ENCODE results near the gene C2CD2L.
"Not testable (repeated sequence)": the region's sequence is repeated elsewhere in the genome, so short reads cannot be mapped to it uniquely, and the experiment has no call there.

C2CD2L gene

GRCh38 chr11:119113716-119114115, 6.6 kb downstream of the C2CD2L start:
- no peak for DNase-seq

- no peak for DNase-seq
These were observed 7.2 kb downstream of the C2CD2L start for GRCh38 chr11:119114351-119114750.

DNA sequence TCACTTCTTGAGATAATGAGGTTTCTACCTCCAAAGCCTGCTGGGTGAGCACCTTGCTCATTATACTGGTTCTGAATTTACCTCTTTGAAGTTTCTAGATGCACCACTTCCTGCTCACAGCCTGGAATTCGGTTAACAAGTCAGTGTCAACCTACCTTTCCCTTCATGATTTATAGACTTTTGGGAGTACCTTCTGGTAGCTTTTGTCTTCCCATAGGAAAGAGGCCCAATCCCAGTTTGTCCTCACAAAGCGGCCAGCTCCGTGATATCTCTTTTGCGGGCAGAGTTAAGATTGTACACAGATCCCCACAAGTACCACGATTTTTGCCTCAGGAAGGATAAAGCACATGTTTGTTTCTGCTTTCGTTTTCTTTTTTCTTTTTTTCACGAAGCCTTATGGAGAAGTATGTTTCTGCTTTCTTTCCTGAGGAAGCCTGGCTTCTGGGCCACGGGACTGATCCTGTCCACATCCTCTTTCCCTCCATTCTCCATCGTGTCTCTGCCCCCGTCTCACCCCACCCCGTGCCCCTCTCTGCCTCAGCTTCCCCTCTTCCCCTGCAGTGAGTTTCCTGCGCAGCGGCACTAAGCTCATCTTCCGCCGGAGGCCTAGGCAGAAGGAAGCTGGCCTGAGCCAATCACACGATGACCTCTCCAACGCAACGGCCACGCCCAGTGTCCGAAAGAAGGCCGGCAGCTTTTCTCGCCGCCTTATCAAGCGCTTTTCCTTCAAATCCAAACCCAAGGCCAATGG, 8.5 kb downstream of the C2CD2L start:
- DNase-seq = peak in 12 of 56 donors; percentile 6 to 46 (median 25)

GRCh38 chr11:119116235-119116594, 9.1 kb downstream of the C2CD2L start:
- DNase-seq = no peak

GRCh38 chr11:119116601-119117000, 9.5 kb downstream of the C2CD2L start:
- DNase-seq = no peak

DNA sequence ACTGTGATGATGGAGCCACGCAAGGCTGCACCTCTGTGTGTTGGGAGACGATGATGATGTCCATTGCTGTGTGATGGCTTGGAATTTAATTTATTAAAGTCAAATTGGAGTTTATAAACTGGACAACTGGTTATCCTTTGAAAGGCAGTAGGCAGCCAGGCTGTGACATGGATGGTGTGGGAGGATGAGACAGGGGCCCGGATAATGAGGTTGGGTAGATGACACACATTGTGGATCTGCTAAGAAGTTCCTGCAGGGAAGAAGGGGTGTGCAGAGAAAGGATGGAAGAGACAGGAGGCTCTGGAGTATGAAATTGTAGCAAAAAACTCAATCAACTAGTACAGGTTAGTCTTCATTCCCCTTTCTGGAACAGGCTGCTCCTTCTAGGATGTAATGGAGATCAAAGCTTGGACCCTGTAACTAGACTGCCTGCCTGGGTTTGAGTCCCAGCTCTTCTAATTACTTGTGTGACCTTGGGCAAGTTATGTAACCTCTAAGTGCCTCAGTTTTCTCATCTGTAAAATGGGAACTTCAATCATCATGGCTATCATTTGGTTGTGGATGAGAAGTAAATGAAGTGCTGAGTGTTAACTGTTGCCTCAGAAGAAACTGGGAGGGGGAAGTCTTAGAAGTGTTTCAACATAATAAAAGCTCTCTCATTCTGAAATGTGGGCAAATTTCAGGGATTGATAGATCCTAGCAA, 10.0 kb downstream of the C2CD2L start:
- DNase-seq = peak in 1 of 56 donors; percentile 11

- DNase-seq = no peak
These were observed 11.1 kb downstream of the C2CD2L start for GRCh38 chr11:119118227-119118626.

DNA sequence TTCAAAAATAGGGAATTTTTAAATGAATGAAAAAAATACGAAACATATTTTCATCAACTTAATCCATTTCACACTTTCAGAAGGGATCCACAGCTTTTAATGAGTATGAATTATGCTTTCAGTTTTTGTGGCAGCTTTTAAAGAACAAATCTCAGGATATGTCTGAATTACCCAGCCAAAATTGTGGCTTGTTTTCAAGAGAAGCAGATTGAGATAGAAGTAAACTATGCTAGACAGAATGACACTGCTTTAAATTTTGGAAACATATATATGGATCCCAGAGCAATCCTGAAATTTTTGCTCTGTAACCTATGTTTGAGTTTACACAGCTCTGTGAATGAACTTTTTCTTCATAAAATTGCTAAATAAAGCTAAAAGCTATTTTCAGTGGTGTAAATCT, 11.8 kb downstream of the C2CD2L start:
- no peak for DNase-seq

DNA sequence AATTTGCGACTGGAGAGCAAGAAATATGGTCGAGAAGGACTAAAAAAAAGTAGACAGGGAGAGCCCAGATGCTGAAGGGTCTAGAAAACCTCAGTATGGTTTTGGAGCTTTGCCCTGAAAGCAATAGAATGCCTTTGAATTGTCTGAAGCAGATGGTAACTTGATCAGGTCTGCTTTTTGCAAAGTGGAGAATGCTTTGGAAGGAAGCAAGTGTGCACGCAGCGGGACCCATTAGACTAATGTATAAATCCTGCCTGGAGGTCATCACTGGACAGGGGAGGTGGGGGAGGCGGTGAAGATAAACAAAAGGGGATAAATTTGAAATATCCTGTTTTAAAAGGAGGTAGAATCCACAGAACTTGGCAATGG, 13.5 kb downstream of the C2CD2L start:
- peak in 1 of 56 donors; percentile 50 for DNase-seq

GRCh38 chr11:119121008-119121810, 14.1 kb downstream of the C2CD2L start, which contains the start of gene HINFP:
TSS of gene HINFP (plus strand) at chr11:119121580. CDS start at chr11:119126945, 5,365 bp downstream.
- peak; percentile 93 to 100 (median 99) for DNase-seq

GRCh38 chr11:119121811-119122124, 14.6 kb downstream of the C2CD2L start:
- DNase-seq = no peak

GRCh38 chr11:119125821-119126220, 18.7 kb downstream of the C2CD2L start:
- no peak for DNase-seq

- DNase-seq = no peak
These were observed 19.6 kb downstream of the C2CD2L start for GRCh38 chr11:119126675-119127268.

GRCh38 chr11:119130662-119131061, 23.5 kb downstream of the C2CD2L start:
- DNase-seq = no peak

- no peak for DNase-seq
These were observed 27.3 kb downstream of the C2CD2L start for GRCh38 chr11:119134389-119134978.

DNA sequence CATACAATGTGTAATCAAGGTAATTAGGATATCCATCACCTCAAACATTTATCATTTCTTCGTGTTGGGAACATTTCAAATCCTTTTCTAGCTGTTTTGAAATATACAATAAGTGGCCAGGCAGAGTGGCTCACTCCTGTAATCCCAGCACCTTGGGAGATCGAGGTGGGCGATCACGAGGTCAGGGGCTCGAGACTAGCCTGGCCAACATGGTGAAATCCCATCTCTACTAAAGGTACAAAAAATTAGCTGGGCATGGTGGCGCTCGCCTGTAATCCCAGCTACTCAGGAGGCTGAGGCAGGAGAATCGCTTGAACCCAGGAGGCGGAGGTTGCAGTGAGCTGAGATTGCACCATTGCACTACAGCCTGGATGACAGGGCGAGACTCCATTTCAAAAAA, 32.1 kb downstream of the C2CD2L start:
- DNase-seq = not testable (repeated sequence)

- peak in 11 of 56 donors; percentile 4 to 47 (median 16) for DNase-seq
These were observed 37.8 kb downstream of the C2CD2L start for GRCh38 chr11:119144825-119145486.

DNA sequence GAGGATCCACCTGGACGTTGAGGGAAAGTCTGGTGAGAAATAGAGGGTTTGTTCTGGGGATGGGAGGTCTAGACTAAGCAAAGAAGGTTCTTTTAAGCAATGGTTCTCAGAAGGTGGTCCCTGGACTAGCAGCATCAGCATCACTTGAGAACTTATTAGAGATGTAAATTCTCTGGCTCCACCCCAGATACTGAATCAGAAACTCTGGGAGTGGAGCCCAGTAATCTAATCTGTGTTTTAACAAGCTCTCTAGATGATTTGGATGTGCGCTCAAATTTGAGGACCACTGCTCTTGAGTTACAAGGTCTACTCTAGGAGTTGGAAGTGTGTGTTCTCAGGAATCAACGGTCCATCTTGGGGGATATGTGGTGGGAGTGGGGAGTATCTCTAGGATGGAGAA, 38.4 kb downstream of the C2CD2L start:
- DNase-seq = no peak

GRCh38 chr11:119147604-119148333, 40.6 kb downstream of the C2CD2L start:
- DNase-seq = no peak

DNA sequence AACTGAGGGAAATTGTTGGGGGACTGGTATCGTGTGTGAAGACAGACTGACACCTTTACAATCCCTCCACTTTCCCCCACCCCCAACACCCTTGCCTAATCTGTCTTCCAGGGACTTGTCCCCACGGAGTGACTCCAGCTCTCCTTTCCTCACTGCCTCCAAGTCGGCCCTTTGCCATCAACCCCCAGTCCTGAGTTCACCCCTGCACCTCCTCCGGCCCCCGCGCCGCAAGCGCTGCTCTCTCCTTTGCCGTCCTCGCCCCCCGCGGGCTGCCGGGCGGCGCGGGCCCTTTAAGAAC, 41.5 kb downstream of the C2CD2L start:
- no peak for DNase-seq
